Activated T-cell treated with anti-CD3 and anti-CD28 coated beads, Interleukin-2, amount 50 U/mL, for 48 hours (primary cell): ENCODE measurements around the gene SP100.
"Not testable (repeated sequence)": the region's sequence is repeated elsewhere in the genome, so short reads cannot be mapped to it uniquely, and the experiment has no call there.

Experiments used
- DNase-seq, 2 experiments: peaks; one replicate each; pipeline ENCODE4 v3.0.0-alpha.2; 2020

Gene SP100

DNA sequence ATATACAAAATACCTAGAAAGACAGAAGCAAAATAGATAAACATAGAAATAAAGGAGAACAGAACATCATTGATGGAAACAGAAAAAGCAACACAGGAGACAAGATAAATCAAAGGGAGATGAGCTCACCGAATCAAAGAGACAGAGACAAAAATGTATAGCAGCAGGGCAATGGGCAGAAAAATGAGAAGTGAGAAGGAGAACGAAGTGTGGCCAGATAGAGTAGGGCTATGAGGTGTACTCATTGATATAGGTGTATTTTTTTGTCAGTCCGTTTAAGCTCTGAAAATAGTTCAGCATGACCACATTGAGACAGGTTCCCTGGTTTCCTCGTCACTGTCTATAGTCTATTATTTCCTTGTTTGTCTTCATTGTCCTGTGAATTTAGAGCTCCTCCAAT is 55.1 kb downstream of the SP100 start:
- no peak for DNase-seq

DNA sequence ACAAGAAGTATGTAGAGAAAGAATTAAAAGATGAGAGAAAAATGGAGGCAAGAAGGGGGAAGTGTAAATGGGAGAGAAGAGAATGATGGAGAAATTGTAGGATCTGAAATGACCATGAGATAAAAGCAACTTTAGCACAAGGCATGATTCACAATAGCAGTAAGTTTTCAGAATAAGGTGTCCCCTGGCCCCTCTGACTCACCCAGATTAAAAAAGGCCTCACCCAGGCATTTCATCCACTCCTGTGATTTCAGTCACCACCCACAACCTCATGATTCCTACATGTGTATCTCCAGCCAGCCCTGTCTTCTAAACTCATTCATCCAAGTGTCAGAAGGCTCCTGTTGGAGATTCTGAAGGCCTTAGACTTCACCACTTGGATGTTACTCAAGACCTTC is 56.6 kb downstream of the SP100 start:
- DNase-seq, result peak; percentile 63 to 65

DNA sequence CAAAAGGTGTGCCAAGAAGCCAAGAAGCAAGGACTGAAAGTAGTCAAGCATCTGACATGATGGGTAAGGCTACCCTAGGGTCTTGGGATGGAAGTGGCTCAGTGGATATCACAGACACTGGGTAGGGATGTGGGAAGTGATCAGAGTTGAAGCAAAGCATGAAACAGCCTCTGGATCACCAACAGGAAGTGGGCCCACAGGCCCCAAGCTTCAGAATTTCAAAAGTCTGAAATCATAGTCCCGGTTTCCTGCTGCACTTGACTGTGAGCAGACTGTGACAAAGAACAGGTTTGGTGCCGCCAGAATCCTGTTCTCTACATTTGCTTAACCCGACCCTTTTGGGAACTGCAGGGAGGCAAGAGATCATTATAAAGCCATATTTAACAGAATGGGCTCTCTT is 57.4 kb downstream of the SP100 start:
- peak; percentile 45 to 53 for DNase-seq

DNA sequence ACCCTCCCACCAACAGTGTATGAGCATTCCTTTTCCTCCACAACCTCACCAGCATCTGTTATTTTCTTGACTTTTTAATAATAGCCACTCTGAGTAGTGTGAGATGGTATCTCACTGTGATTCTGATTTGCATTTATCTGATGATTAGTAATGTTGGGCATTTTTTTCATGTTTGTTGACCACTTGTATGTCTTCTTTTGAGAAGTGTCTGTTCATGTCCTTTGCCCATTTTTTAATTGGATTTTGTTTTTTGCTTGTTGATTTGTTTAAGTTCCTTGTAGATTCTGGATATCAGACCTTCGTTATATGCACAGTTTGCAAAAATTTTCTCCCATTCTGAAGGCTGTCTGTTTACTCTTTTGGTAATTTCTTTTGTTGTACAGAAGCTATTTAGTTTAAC is 59.1 kb downstream of the SP100 start:
- no peak for DNase-seq

DNA sequence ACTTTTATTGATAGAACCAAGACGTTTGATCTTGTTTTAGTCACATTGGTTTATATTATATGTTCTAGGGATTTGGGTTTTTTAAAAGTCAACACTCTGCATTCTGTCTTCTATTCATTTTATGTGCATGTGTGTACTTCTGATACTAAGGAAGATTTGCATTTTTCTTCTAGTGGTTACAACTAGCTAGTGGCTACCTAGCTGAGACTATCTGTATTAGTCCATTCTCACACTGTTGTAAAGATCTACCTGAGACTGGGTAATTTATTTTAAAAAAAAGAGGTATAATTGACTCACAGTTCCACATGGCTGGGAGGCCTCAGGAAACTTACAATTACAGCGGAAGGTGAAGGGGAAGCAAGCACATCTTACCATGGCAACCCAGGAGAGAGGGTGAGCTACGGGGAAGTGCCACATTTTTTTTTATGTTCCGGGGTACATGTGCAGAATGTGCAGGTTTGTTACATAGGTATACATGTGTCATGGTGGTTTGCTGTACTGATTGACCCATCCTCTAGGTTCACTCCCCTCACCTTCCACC is 69.9 kb downstream of the SP100 start:
- DNase-seq, result no peak

DNA sequence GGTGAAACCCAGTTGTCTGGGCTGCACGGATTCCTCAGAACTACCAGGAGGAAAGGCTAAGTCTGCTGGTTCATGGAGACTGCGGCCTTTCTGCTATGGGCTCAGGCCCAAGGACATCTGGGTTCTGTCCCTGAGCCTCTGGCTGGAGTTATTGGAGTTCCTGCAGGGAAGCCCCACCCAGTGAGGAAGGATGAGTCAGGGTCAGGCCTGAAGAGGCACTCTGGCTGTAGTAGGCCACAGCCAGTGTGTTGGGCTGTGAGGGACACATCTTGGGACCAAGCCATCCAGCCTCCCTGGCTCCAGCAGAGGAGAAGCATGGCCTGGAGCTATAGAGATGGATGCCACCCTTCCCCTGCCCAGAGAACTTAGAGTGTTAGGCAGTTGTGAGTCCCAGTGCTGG is 75.2 kb downstream of the SP100 start:
- DNase-seq, result not testable (repeated sequence)

DNA sequence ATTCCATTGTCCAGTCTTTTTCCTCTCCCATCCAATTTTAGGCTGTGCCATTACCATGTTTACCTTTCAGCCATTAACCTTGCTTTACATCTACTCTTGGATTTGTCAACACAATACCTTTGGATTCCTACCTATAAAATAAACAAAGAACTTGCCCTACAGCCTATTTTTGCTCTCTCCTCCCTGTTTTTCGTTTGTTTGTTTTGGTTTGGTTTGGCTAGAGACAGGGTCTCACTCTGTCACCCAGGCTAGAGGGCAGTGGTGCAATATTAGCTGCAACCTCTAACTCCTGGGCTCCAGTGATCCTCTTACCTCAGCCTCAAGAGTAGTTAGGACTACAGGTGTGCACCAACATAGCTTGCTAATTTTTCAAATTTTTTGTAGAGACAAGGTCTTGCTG is 76.1 kb downstream of the SP100 start:
- no peak for DNase-seq

DNA sequence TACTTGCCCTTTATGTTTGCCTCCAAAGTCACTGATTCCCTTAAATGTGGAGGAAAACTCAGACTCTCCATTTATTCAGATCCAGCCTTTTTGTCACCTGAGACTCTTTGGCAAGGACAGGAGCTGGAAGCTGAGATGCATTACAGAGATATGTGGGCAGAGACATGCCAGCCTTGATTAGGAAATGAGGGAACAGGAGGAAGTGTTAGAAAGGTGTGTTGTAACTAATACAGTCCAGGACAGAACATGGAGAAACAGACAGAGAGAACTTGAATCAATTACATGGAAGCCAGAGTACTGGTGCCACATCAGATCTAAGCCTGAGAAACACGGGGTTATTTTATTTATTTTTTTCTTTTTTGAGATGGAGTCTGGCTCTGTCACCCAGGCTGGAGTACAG is 79.0 kb downstream of the SP100 start:
- DNase-seq, result no peak

DNA sequence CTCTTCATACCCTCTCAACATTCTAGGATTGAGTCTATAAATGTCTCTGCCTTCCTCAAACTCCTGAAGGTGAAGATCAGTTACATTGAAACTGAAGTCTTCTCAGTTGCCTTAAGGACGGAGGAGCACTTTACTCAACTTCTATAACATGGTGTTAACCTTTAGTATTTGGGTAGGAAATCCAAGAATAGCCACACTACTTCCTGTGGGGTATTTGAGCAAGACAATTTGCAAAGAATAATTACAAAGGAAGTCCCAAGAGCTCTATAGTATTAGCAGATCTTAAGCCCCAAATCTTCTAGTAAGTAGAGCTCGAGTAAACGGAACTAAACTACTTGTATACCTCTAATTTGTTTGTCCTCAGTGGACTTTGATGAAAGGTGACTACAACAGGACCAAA is 80.9 kb downstream of the SP100 start:
- no peak for DNase-seq

DNA sequence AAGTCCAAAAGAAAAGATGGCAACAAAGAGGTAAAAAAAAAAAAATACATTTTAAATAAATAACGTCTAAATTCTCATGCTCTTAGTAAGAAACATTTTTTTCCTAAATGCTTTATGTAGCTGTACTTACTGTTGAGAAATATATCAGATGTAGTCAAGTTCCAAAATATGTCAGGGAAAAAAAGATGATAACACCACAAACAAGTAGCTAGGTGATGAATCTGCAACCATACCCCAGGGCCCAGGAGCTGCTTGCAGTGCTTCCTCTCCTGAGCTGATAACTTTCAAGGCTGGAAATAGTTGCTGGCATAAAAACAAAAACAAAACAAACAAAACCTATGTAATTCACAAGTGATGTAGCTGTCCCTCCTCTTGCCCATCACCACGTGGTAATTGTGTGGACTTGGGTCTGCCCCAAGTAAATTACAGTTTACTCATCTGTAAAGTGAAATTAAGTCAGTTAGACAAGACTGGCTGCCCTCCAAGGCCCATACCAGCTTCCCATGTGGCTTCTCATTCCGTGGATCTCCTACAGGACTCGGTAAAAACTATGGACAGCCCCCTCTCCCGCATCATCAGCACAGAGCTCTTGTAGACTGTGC is 82.6 kb downstream of the SP100 start:
- no peak for DNase-seq

DNA sequence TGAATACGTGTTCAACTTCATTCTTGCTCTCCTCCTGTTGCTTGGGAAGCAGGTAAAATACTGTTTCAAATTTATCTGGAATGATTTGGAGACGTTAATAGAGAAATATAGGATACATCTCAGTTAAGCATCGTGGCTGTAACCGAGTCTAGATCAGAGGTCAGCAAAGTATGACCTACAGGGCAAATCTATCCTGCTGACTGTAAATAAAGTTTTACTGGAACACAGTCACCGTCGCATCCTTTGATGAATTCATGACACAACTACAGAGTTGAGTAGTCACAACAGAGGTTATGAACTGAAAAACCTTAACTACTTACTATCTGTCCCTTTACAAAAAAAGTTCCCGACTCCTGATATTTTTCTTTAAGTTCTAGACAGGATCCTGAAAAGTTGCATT is 86.6 kb downstream of the SP100 start:
- DNase-seq, result no peak

DNA sequence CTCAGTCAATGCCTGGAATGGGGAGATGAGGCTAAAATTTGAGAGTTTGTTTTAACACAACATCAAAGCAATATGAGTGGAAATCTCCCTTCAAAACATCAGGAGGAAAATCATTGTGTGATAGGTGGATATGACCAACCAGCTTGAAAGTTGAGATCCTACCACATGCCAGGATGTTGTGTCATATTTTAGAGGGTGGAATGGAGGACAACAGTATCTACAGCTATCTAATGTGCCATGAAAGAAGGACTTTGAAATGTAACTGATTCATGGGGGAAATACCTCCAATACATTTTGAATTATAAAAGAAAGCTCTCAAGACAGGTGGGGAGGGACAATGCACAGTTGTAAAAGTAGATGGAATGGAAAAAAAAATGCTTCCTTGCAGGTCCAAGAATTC is 87.8 kb downstream of the SP100 start:
- no peak for DNase-seq

DNA sequence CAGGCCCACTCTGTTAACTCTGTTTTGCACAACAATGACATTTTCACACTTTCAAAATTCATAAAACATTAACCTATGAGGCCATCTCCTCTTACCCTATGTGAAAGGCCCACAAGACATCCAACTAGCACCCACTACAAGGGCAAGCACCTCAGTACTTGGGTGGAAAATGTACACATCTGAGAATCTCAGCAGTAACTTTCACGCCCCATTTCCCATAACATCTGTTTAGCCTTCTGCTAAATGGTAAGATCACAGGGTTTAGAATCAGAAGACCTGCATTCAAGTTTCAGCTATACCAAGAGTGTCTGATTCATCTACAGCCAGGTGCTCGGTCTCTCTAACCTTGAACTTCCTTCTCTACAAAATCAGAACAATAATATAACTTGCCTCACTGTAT is 89.2 kb downstream of the SP100 start:
- no peak for DNase-seq

DNA sequence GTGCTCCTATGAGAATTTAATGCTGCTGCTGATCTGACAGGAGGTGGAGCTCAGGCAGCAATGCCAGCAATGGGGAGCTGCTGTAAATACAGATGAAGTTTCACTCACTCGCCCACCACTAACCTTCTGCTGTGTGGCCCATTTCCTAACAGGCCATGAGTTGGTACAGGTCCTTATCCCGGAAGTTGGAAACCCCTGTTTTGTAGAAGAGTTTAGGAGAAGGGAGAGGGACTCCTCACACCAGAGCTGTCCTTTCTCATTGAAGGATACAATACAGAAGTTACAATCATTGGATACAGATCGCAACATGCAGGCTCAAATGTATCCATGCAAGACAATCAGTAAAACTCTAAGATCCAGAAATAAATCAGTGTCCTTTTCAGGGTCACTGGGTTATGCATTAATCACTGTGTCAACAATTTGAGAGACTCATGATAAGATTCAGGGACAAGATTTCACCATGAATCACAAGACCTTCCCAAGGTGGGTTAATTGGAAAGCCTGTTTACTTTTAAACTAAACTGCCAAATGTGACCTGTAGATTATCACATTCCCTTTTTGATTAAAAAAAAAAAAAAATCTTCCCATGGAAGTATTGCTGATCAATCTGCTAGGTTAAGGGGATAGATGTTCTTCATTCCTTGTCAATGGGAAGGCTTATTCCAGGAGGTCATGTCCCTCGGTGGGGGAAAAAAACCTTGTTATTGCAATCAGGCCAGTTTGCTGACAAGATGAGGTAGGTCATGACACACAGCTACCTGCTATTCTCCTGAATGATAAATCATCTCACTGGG is 97.2 kb downstream of the SP100 start:
- no peak for DNase-seq

DNA sequence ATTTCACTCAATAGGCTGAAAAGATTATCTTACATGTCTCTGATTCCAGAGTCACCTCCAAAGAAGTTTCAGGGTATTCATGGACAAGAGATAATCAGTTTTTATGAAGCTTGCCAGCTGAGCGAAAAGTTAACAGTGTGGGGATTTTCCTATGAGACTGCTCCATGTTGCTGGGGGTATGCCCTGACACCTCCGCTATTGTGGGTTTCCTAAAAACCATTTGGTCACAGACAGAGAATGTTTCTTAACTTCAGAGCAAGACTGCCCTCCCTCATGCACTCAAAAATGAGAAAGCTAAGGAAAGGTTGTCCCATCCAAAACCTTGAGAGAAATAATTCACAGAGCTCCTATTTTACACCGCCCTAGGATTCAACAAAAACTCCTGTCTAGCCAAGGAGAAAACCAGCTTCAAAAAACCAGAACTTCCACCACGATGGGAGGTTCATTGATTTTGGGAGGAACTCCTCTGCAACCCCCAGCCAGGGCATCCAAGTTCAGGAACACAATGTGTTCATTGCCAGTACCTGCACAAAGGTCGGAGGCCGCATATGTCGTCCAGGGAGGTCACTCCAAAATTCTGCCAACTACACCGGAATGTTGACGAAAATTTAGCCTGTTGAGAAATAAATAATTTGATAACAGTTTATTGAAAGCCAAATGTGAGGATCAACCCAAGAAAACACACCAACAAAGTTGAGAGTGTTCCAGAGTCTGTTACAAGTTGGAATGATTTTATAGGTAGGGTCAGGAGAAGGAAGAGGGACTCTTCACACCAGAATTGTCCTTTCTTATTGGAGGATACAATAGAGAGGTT is 104.3 kb downstream of the SP100 start:
- no peak for DNase-seq

DNA sequence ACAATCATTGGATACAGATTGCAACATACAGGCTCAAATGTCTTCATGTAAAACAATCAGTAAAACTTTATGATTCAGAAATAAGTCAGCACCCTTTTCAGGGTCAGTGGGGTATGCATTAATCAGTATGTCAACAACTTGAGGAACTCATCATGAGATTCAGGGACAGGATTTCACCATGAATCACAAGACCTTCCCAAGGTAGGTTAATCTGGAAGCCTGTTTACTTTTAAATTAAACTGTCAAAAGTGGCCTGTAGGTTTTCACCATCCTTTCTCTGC is 104.8 kb downstream of the SP100 start:
- DNase-seq, result no peak

DNA sequence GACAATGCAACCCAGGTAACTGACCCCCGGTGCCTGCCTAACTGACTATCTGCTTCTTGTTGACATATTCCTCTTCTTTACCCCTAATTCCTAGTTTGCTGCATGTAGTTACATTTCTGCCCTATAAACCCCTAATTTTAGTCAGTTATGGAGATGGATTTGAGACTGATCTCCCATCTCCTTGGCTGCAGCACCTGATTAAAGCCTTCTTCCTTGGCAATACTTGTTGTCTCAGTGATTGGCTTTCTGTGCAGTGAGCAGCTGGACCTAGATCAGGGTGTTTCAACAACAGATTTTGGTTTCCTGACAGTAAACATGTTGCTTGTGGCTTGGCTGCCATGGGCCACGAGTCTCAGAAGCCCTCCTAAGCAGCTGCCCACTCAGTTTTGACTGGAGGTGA is 105.4 kb downstream of the SP100 start:
- DNase-seq, result no peak

DNA sequence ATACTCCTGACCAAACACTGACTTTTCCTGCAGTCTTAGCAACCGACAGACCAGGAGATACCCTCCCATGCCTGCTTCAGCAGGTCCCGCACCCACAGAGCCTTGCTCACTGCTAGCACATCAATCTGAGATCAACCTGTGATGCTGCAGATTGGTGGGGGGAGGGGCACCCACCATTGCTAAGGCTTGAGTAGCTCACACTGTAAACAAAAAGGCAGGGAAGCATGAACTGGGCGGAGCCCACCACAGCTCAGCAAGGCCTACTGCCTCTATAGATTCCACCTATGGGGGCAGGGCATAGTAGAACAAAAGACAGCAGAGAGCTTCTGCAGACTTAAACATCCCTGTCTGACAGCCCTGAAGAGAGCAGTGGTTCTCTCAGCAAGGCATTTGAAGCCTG is 109.7 kb downstream of the SP100 start:
- DNase-seq, result no peak

DNA sequence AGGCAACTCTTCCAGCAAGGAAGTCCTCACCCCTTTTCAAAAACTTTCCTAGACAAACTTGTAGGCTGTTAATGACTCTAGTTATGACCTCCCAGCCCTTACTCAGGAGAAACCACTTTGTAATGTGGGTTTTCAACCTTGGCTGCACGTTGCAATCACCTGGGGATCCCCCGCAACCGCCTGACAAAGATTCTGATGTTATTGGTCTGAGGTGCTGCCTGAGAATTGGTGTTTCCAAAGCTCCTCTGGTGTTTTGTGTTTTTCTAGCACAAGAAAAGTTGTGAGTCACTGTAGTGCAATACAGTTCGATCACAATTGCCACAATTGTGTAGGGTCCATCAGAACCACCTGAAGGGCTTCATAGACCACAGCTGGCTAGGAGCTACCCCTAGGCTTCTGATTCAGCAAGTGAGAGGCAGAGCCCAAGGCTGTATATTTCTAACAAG is 121.6 kb downstream of the SP100 start:
- DNase-seq, result peak; percentile 41 to 51

DNA sequence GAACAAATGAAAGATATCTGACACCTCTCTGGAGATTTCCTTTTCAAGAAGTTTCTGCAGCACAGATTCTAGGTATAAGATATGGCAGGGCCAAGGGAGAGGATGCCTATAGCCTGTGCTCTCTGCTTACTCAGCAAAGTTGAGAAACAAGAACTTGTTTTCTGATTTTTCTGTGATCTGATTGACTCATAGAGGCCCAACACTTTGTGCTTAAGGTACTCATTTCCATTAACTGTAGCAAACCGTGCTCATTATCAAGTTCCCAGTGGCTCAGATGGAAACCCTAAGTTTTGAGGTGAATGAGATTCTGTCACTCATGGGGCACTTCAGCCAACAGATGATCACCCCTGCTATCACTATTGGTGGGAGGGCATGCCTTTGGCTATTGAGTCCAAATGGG is 124.3 kb downstream of the SP100 start:
- no peak for DNase-seq

DNA sequence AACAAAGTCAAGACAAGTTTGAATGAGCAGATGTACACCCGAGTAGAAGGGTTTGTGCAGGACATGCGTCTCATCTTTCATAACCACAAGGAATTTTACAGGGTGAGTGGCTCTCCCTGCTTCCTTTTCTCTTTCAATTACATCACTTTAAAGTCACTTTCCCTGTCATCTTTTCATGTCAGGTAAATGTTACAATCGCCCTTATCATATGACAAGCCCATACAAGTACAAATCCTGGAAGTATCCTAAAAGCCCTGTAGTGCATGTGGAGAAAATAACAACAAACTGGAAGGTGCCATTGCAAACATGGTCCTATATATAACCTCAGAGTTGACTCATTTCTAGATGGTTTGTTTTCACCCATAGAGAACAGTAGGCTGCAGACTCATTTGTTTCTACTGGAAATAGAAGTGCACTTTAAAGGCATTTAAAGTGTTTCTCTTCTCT is 126.0 kb downstream of the SP100 start:
- DNase-seq, result no peak

DNA sequence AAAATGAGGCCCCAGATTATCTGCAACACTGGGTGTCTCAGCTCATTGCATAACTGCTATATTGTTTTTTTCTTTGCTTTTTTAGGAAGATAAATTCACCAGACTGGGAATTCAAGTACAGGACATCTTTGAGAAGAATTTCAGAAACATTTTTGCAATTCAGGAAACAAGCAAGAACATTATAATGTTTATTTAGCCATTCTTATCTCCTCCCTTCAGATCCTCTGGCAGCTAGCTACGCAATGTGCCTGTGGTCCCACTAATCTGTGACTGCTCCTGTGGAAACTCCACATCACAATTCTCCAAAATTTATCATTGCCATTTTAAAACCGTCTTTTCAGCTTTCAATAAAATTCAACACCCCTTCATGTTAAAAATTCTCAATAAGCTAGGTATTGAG is 126.8 kb downstream of the SP100 start:
- DNase-seq, result no peak

DNA sequence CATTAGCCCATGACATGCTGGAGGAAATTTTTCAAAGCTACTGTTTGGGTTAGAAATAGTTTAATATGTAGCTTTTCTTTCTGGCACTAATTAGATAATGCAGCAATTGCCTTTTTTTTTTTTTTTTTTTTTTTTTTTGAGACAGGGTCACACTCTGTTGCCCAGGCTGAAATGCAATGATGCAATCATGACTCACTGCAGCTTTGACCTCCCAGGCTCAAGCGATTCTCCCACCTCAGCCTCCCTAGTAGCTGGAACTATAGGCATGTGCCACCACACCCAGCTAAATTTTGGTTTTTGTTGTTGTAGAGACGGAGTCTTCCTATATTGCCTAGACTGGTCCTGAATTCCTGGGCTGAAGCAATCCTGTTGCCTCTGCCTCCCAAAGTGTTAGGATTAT is 136.2 kb downstream of the SP100 start:
- no peak for DNase-seq

DNA sequence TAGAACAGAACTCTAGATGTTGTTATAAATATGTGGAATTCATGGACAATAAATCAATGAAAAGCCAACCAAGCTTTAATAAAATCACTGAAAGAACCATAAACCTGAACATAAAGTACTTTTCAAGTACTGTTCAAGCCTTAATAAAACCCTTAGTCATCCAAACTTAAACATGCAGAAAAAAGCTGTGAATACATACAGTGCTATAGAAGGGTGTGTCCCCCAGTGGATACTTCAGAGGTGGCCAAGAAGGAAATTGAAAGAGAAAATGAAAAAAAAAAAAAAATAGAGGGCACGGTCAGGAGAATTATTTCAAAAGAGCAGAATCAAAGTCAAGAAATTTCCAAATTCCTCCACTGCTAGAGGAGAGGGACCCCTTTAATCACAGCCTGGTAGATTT is 141.1 kb downstream of the SP100 start:
- DNase-seq, result no peak
